Activated T-helper 1 cell treated with anti-CD3 and anti-CD28 coated beads, Interleukin-2, amount 50 U/mL, for 16 hours (primary cell): ENCODE data around the gene KRT17.
"Not testable (repeated sequence)": the region's sequence is repeated elsewhere in the genome, so short reads cannot be mapped to it uniquely, and the experiment has no call there.

ENCODE experiments used
- DNase-seq, 2 donors: peaks; one replicate each; pipeline ENCODE4 v3.0.0-alpha.2; 2020; ENCODE audit warnings: low read depth in 1 of 2, low spot score in 1 of 2

Gene KRT17

DNA sequence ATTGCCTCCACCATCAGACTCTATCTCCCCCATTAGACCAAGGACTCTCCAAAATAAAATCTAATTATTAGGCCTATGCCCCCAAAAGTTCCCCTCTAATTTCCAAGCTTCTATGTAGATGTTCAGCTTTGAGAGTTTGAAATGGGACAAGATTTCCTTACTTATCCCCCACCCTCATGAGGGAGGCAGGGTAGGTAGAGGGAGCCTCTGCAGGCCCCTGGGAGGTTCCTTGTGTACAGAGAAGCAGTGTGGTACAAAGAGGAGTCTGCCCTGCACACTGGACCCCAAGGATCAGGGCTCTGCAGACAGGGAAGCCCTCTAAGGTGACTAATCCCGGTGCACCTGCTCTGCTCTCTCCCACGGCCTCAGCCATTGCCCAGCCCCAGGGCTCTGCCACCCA, 2.5 kb downstream of the KRT17 start:
- no peak for DNase-seq

DNA sequence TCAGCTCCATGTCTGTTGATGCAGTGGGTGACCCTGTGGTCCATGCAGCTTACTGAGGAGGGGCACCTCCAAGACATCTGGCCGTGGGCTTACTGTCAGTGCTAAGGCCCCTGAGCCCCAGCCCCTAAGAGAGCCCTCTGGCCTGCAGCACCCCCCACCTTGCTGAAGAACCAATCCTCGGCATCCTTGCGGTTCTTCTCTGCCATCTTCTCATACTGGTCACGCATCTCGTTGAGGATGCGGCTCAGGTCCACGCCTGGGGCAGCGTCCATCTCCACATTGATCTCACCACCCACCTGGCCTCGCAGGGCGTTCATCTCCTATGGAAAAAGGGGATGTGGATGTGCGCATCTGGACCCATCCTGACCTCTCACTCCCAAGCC, 2.9 kb downstream of the KRT17 start:
- DNase-seq = not testable (repeated sequence)

DNA sequence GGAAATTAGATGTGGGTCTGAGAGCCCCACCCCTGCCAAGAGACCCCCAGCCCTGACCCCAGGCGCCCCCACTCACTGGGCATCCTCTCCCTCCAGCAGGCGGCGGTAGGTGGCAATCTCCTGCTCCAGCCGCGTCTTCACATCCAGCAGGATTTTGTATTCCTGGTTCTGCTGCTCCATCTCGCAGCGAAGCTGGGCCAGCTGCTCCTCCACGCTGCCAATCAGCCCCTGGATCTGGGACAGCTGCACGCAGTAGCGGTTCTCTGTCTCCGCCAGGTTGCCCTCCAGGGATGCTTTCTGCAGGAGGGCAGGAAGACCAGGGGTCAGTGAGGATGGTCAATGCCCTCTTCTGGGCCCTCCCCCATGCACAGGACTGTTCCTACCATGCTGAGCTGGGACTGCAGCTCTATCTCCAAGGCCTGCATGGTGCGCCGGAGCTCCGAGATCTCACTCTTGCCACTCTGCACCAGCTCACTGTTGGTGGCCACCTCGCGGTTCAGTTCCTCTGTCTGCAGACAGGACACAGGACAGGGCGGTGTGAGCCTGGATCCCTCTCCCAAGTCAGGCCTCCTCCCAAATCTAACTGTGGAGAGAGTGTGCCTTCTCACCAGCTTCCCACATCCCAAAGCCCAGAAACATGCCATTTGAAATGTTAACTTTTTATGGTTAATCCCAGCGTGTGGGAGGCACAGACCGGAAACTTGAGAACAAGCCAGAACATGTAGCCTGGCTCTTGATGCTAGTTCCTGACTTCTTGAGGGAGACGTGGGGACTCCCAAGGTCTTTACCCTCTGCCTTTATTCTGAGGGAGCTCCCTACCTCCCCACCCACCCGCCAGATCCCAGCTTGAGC, 3.6 kb downstream of the KRT17 start:
- DNase-seq = no peak

DNA sequence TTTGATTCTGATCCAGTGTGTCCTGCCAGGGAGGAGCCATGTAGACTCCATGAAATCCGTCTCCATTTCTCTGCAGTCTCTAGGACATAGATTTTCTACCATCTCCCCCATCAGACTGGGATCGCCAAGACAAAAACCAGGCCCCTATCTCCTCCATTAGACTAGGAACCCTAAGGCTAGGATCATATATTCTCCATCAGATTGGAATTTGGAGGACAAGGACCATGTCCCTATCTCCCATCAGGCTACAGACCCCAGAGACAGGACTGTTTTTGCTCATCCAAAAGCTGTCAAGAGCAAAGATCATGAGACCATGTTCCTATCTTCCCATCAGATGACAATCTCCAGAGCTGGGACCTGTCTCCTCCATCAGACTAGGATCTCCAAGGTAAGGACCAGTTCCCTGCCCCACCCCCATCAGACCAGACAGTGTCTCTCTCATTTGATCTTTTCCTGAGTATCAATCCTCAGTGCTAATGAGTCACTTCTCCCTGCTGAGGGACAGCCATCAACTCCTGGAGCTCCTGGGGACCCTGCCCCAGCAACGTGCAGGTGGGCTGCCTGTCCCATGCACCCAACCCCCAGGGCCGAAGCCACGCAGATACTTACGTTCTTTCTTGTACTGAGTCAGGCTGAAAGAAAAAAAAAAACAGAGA, 4.3 kb downstream of the KRT17 start:
- not testable (repeated sequence) for DNase-seq

DNA sequence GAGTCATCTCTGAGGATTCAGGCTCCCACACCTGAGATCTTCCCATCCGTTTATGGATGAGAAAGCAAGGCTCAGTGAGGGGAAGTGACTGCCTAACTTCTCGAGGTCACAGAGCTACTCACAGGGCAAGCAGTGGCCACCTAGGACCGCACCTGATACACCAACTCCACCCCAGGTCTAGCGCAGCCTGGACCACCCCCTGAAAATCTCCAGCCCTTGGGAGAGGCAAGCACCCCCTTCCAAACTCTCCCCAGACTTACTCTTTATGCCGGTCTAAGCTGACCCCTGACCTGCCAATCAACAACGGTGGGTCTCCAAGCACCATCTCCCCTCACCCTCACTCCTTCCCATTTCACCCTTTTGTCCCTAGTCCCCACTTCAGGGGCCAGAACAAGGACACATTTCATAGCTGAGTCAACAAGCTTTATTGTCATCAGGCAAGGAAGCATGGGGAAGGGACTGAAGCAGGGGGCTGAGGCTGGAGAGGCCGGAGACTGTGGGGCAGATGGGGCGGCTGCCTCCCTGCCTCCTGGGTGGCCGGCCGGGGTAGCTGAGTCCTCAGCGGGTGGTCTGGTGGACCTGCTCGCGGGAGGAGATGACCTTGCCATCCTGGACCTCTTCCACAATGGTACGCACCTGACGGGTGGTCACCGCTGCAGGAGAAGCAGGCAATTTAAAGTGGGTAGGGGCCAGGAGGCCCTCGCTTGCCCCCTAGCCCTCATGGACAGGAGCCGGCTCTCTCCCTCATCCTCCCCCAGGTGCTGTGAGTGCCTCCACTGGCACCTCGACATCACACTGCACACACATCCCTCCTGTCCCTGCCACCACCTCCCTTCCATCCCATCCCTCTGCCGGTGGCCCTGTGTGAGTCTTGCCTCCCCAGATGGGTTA, 5.1 kb downstream of the KRT17 start:
- no peak for DNase-seq

DNA sequence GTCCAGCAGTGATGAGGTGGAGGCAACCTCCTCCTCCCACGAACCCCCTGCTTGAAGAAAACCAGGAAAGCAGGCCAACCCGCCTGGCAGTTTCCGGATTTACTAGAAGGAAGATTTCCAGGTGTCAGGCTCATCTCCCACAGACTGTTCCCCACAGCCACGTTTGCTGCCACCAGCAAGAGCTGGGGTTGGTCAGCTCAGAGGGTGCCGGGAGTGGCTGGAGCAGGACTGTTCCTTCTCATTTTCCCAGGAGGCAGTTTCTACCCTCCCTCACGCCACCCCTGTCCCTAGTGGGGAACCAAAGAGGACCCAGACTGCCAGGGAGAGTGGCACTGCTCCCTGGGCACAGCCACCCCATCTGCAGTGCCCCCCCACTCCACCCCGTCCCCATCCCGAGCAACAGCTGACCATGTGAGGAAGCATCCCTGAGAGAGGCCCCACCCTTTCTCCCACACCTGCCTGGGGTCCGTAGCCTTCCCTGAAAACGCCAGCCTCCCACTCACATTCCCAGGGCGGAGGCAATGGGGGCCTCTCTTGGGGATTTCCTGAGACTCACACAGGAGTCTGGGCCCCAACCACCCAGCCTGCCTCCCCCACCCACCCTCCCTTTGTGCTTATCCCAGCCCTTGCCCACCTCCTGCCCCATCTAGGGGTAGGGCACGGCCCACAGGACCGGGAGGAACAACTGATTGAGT, 5.9 kb downstream of the KRT17 start:
- DNase-seq = no peak

DNA sequence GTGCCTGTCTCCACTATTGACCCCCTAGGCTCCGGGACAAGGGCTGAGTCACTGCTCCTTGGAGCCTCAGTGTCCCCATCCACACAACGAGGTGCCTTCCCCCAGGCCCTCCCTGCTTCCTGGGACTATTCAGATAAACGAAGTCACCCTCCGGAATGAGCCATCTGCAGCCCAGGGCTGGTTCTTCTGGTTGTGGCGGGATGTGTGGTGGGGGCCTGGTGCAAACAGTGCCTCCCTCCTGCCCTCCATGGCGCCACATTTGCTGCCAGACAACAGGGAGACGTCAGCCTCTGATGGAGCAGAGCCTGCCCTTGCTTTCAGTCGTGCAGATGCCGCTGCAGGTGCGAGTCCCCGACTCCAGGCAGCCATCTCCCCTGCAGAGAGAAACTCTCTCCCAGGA, 6.7 kb downstream of the KRT17 start:
- DNase-seq = no peak

DNA sequence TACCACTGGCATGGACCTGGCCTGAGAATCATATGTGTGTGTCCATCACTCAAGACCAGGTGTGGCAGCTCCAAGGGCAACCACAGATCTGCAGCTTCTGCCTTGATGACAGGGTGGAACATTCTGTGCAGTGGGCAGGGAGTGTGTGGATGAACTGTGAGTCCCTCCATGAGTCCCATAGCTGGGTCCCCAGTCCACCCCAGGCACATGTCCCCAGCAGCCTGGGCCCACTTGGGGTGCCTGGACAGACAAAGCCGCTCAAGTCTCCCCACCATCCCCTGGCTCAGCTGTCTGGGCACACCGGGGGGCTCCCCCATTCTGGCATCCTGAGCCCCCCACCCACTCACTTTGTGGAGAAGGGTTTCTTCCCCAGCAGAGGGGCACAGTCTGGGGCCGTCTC, 7.2 kb downstream of the KRT17 start:
- DNase-seq = no peak

DNA sequence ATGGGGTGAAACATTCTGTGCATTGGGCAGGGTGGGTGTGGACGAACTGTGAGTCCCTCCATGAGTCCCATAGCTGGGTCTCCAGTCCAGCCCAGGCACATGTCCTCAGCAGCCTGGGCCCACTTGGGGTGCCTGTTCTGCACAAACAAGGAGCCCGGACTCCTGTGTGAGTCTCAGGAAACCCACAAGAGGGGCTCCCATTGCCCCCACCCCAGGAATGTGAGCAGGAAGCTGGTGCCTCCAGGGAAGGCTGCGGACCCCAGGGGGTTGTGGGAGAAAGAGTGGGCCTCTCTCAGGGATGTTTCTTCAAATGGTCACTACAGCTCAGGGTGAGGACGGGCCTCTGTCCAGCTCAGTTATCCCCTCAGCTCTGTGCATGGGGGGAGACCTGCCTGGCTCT, 7.9 kb downstream of the KRT17 start:
- DNase-seq = not testable (repeated sequence)

DNA sequence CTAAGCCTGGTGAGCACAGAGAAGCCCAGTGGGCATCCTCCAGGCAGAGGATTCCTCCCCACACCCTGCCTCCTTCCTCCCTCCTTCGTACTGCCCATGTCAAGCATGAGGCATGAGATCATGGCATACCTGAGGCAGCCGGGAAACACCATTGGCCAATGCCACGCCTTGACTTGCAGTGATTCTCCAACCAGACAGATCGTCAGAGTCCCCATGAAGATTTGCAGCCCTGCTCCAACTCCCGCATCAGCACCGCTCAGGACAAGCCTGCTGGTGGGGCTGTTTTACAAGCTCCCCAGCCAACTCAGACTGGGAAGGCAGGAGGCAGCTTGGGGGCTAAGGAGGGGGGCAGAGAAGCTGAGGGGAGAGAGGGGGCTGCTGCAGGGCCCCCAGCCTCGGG, 8.9 kb downstream of the KRT17 start:
- DNase-seq = no peak

DNA sequence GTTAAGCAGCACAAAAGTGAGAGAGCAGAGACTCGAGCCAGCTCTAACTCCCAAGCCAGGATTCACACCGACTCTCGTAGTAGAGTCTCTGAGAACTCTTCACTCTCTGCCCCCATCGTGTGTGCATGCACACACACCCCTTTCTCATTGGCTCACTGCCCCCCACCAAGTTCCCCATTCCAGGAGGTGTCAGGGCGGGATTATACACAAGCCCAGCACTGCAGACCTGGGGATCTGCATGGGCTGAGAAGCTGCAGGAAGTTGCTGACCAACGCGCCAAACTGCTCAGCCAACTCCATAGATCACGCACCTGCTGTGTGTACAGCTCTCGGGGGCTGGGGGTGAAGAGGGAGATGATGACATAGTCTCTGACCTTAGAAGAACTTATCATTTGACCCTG, 9.6 kb downstream of the KRT17 start:
- not testable (repeated sequence) for DNase-seq

DNA sequence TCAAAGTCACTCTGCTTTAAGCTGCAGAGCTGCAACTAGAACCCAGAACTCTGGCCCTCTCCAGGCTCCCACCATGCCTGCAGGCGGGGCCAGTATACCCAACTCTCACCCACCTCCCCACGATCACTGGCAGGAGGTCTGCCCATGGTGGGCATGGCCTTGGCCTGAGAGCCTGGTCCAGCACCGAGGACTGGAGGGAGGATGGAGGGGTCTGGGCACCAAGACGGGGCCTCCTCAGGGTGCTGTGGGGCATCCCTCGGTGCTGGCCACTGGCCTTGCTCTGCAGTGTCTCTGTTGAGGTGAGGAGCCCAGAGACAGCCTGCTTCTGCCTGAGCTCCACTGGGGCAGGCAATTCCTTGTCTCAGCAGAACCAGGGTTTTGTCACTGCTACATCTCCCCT, 10.3 kb downstream of the KRT17 start:
- no peak for DNase-seq

DNA sequence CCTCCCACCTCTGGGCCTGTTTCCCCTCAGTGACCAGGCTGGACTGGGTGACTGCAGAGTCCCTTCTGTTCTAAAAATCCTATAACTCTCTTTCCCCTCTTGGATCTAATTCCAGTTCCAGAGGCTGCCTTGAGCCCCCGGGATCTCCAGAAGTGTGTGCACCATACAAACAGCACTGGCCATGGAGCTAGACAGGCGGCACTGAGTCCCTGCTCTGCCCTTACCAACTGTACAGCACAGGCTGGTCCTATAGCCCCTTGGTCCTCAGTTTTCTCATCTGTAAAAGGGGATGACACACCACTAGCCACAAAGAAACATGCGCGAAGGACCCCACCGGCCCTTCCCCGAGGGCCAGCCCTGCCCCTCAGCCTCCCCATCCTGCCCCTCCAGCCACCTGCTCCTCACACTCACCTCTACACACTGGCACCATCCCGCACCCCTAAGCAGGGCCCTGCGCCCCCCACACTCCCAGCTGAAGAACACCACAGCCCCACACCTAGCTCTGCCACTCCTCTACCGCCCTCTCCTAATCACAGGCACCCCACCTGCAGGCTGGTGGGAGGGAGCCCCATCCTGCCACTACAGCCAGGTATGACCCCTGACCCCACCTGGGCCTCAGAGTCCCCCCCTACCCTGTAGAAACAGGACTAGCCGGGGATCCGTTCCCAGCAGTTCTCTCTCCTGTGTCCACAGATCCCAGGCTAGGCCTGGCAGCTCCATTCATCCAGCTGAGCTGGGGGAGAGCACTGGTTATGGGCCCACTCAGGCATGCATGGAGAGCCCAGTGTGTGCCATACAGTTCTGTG, 10.9 kb downstream of the KRT17 start:
- DNase-seq = no peak

DNA sequence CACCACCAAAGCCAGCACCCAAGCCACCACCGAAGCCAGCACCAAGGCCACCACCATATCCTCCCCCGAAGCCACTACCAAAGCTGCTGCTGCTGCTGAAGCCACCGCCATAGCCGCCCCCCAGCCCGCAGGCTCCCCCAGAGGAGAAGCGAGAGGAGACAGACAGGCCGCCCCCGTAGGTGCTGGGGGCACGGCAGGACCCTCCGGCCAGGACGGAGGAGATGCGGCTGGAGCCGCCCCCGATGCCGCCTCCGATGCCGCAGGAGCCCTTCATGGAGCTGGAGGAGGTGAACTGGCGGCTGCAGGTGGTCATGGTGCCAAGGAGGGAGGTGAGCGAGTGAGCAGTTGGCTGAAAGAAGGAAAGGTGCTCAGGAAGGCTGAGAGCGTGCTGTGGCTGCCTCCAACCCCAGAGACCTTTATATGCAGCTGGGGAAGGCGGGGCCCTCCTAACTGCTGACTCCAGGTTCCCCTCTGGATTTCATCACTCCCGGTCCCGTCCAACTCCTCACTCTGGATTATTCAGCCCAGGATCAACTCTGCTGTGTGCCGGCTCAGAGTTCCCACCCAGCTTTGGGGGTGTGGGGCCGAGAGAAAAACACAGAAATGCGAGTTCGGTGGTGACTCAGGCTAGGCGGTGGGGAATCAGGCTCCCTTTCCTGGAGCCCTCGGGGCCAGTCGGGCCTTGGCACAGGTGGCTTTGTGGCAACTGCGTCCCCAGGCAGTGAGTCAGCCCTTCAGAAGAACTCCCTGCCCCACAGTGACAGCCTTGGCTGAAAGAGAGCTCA, 11.8 kb downstream of the KRT17 start, which contains the start of gene KRT16:
Gene KRT16 (minus strand): TSS at position 392 of the 785 bp plus-strand sequence. CDS start 79 bp downstream, at position 313.
- not testable (repeated sequence) for DNase-seq

DNA sequence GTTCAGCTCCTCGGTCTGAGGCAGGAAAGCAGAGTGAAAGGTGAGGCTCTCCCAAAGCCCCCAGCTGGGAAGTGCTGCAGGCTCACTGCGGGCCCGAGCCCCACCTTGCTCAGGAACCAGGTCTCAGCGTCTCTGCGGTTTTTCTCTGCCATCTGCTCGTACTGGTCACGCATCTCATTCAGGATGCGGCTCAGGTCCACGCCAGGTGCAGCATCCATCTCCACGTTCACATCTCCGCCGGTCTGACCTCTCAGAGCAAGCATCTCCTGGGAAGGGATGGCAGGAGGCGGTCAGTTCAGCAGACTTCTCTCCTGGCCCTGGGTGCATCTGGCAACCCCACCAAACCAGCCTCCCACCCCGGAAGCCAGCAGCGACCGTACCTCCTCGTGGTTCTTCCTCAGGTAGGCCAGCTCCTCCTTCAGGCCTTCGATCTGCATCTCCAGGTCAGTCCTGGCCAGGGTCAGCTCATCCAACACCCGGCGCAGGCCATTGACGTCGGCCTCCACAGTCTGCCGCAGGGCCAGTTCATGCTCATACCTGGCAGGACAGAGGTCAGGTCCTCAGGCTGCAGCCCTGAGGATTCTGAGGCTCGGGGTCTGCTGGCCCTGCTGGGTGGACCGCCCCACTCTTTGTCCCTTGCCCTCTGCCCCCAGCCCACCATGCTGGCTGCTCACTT, 13.3 kb downstream of the KRT17 start:
- no peak for DNase-seq

DNA sequence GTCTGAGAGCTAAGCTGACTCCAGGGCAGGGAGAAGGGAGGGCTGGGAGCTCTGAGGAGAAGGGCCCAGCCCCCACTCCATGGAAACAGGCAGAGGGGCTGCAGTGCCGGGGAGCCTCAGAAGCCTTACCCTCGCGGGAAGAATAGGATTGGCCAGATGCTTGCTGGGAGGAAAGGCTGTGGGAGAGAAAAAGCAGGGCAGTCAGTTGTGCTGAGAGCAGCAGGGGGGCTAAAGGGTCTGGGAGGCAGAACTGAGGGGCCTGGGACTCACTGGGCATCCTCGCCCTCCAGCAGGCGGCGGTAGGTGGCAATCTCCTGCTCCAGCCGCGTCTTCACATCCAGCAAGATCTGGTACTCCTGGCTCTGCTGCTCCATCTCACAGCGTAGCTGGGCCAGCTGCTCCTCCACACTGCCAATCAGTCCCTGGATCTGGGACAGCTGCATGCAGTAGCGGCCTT, 14.3 kb downstream of the KRT17 start:
- DNase-seq = not testable (repeated sequence)

DNA sequence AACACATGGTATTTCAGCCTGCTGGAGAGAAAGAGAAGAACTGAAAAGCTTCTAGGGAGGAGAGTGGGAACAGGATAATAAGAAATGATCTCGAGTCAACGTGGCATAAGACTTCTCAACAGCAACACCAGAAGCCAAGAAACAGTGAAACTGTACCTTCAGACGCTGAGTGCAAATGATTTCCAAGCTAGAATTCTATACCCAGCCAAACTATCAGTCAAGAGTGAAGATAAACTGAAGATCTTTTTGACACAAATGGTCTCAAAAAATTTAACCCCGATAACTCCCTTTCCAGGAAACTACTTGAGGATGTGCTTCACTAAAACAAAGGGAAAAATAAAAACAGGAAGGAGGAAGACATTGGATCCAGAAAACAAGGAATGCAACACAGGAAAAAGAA, 17.4 kb downstream of the KRT17 start:
- DNase-seq = not testable (repeated sequence)

DNA sequence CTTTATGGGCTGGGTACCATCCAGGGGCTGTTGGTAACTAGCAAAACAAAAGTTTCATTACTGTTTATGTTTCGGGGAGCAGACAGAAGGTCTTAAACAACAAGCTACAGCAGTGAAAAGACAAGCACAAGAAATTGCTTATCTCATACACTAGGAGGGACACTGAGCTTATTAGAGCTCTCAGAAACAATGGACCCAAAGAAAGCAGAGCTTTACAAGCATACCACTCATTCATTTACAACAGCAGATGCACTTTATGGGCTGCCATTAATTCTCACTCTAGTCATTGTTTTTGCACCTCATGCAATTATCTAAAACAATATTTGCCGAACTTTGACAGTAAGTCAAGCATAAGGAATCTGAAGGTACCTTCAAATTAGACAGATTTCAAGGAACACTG, 21.9 kb downstream of the KRT17 start:
- no peak for DNase-seq

DNA sequence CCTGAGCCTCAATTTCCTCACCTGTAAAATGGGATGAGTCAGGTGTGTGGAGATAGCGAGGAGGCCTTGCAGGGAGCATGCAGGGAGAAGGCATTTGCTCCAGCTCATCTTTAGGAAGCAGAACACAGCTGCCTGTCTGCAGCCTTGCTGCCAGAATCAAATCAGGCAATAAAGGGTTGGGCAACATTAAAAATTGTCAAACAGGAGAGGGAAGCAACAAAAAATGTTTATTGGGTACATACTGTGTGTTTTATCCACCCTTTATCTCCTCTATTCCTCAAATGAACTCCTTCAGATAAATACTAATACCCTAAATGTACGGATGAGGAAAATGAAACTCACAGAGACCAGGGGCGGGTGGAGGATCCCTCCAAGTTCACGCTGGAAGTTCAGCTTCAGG, 24.1 kb downstream of the KRT17 start:
- DNase-seq = no peak
